ENCODE results near the gene PRUNE2. TPM values are rescaled to one million over a fixed set of nuclear protein-coding genes. Genes with fewer than 3 reads are reported as not detected.

PRUNE2 gene
- polyA plus RNA-seq, 1 of the 3 experiments (the other 2 are of a cell fraction) = 13.0 TPM

DNA sequence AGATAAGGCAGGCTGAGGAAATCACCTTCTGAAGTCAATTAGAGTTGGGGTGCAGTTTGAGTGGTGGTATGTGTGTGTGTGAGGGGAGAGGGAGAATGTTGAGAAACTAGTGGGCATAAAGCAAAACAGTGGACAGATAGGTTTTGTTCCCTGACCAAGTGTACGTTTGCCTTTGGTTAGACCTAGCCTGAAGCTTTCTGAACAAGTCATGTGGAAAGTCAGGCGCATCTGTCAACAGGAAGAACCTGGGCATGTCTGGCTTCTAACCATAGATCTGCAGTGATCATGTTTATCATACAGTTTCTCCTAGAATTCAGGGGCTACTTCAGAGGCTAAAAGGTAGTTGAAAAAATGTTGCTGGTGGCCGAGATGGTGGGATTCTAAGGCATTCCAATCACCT is 284.9 kb downstream of the PRUNE2 start:
- Histone ChIP-seq H3K27me3 (ENCODE audit: insufficient read depth) (peaks cover 5% of the 10 kb centered on the region; the same call in 1 of the 2 replicates), H3K9me3 (no peaks in the 10 kb centered on the region), H3K4me3 (ENCODE audit: low read depth in 2 of 2, low read length in 1 of 2) (no peak overlapping the region), H3K27ac (ENCODE audit: low read depth in 2 of 2, low read length in 1 of 2) (no peak overlapping the region), H3K9ac (no peak overlapping the region), H3K36me3 (replicated peaks in 1 of 2; ENCODE audit: control insufficient read depth in 1 of 2, insufficient read depth in 2 of 2, low read length in 1 of 2) (no peaks in the 10 kb centered on the region), H2AFZ (ENCODE audit: low read depth) (no peak overlapping the region), H3K79me2 (ENCODE audit: insufficient read depth) (no peaks in the 10 kb centered on the region), H4K20me1 (ENCODE audit: insufficient read depth) (no peaks in the 10 kb centered on the region), H3K9me2 (no peaks in the 10 kb centered on the region), H3K4me1 (ENCODE audit: control insufficient read depth in 1 of 2, insufficient read depth in 2 of 2, low read depth in 1 of 2, low read length in 1 of 2) (no peaks in the 10 kb centered on the region), H3F3A (replicated peaks; ENCODE audit: insufficient read depth) (no peaks in the 10 kb centered on the region), H3K4me2 (no peak overlapping the region)
- CTCF ChIA-PET = interaction anchor here (0.6 kb wide), 1 partner anchor 161 kb away, joined by 3 read pairs; no protein-coding TSS in a partner anchor
- no peak for DNase-seq
- TF ChIP-seq YY1 (IDR thresholded peaks at IDR 0.05; ENCODE audit: low read depth) (no peak), NRF1 (IDR thresholded peaks at IDR 0.05; ENCODE audit: low read depth, low read length) (no peak), RFX5 (IDR thresholded peaks at IDR 0.05; ENCODE audit: low read length) (no peak), MXI1 (IDR thresholded peaks at IDR 0.05; ENCODE audit: low read depth, low read length) (no peak), MEF2A (IDR thresholded peaks at IDR 0.05; ENCODE audit: borderline replicate concordance, low read depth) (no peak), POLR2AphosphoS5 (IDR thresholded peaks at IDR 0.05; ENCODE audit: low read depth, low read length) (no peak), FOSL2 (IDR thresholded peaks at IDR 0.05; ENCODE audit: borderline replicate concordance, low read depth) (no peak), ELF1 (IDR thresholded peaks at IDR 0.05) (no peak), ZBTB33 (IDR thresholded peaks at IDR 0.05; ENCODE audit: borderline replicate concordance, low read depth) (no peak), SIN3A (IDR thresholded peaks at IDR 0.05; ENCODE audit: borderline replicate concordance, low read depth, low read length) (no peak), PBX3 (IDR thresholded peaks at IDR 0.05) (no peak)
- TF ChIP-seq, protein P1, sequence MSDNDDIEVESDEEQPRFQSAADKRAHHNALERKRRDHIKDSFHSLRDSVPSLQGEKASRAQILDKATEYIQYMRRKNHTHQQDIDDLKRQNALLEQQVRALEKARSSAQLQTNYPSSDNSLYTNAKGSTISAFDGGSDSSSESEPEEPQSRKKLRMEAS (IDR thresholded peaks at IDR 0.05; ENCODE audit: low read depth) = no peak
- POLR2A ChIA-PET = no interaction called here
- WGBS (ENCODE audit: low lambda C conversion rate) = 17% methylated on average over 3 of the region's 3 CpGs

- TF ChIP-seq FOXM1 (IDR thresholded peaks at IDR 0.05; ENCODE audit: low read depth) = no peak
- TF ChIP-seq USF1 (IDR thresholded peaks at IDR 0.05; ENCODE audit: borderline replicate concordance, low read depth) = no peak
- no peak for TF ChIP-seq ELF1 (IDR thresholded peaks at IDR 0.05)
- TF ChIP-seq FOXJ3 (CRISPR knock-in tag; IDR thresholded peaks at IDR 0.05) = no peak
- no peak for TF ChIP-seq GABPA (IDR thresholded peaks at IDR 0.05; ENCODE audit: low read depth)
- H3K9me3 ChIP-seq = no peaks in the 10 kb centered on the region
- H3K9me2 ChIP-seq = no peaks in the 10 kb centered on the region
- H3K27me3 ChIP-seq (ENCODE audit: insufficient read depth) = peaks cover 8% of the 10 kb centered on the region; the same call in 1 of the 2 replicates
- H3K4me1 ChIP-seq (ENCODE audit: control insufficient read depth in 1 of 2, insufficient read depth in 2 of 2, low read depth in 1 of 2, low read length in 1 of 2) = no peaks in the 10 kb centered on the region
- no peak overlapping the region for H2AFZ ChIP-seq (ENCODE audit: low read depth)
- no peak overlapping the region for H3K4me2 ChIP-seq
- no peaks in the 10 kb centered on the region for H3F3A ChIP-seq (replicated peaks; ENCODE audit: insufficient read depth)
- H3K27ac ChIP-seq (ENCODE audit: low read depth in 2 of 2, low read length in 1 of 2) = no peak overlapping the region
- no peak overlapping the region for H3K4me3 ChIP-seq (ENCODE audit: low read depth in 2 of 2, low read length in 1 of 2)
- DNase-seq = no peak
- ChIA-PET POLR2A (no interaction called here), CTCF (interaction anchor here (0.6 kb wide), 1 partner anchor 160 kb away, joined by 3 read pairs; no protein-coding TSS in a partner anchor)
- H4K20me1 ChIP-seq (ENCODE audit: insufficient read depth) = no peaks in the 10 kb centered on the region
- no peaks in the 10 kb centered on the region for H3K36me3 ChIP-seq (replicated peaks in 1 of 2; ENCODE audit: control insufficient read depth in 1 of 2, insufficient read depth in 2 of 2, low read length in 1 of 2)
- 22% methylated on average over 3 of the region's 3 CpGs for WGBS (ENCODE audit: low lambda C conversion rate)
- H3K79me2 ChIP-seq (ENCODE audit: insufficient read depth) = no peaks in the 10 kb centered on the region
- H3K9ac ChIP-seq = no peak overlapping the region
Measured at GRCh38 chr9:76620581-76620980, 285.3 kb downstream of the PRUNE2 start.
